K562 (cell line): ENCODE measurements around the gene AGAP3. TPM values are rescaled to one million over a fixed set of nuclear protein-coding genes. Genes with fewer than 3 reads are reported as not detected.

Source experiments
- ATAC-seq: fragments of 200-7000 bp; cut with Tn5 transposase; 3 replicates; pipeline ENCODE4 v1.9.1; 2020; ENCODE audit warnings: moderate library complexity
- BruUV-seq: library from RNA; stranded (reverse); fragments of 400-500 nt; replicated peaks from 2 replicates; lab custom pipeline; 2021; lab: Mats Ljungman, UMichigan
- CTCF ChIA-PET: fragments of 300-600 bp; formaldehyde crosslinking; extraction: SDS; loops from one replicate; lab custom pipeline; 2021; ENCODE audit warnings: low intra/inter-chr PET ratio; lab: Yijun Ruan, JAX
- POLR2A ChIA-PET: fragments of 300-600, 350-650 bp; sonication (Branson Sonifier 250); formaldehyde crosslinking; extraction: SDS; loops from one replicate; lab custom pipeline; 2021; ENCODE audit warnings: antibody characterized with exemption, inconsistent platforms; lab: Yijun Ruan, JAX
- DNase-seq, 4 experiments: peaks; one replicate each; pipeline versions ENCODE4 v3.0.0 to v3.0.0-alpha.2; 2011 to 2018; ENCODE audit warnings: low spot score in 3 of 4, mixed read lengths in 3 of 4; ENCODE audit errors: extremely low read depth in 1 of 4
- FAIRE-seq: peaks from 2 replicates; lab custom pipeline; 2011; peaks lifted over from hg19 to GRCh38; lab: Jason Lieb, UNC
- H2AFZ ChIP-seq: 2 replicates; pipeline ENCODE4 v1.6.0; 2011; ENCODE audit warnings: low read depth, low read length, control low read depth, inconsistent platforms
- H3K27ac ChIP-seq: fragments of 200-600 bp; 3 replicates; pipeline ENCODE4 v1.8.0; 2011; ENCODE audit warnings: low read depth, mild to moderate bottlenecking, control low read depth, inconsistent platforms, low read length, moderate library complexity, mixed read lengths; ENCODE audit errors: extremely low read depth
- H3K27me3 ChIP-seq, 2 experiments: fragments of 300-600 bp in 1 of 2; 2 replicates in 1 of 2; 3 replicates in 1 of 2; pipeline versions ENCODE4 v1.6.0 to v1.8.0; 2011; ENCODE audit warnings: inconsistent platforms in 2 of 2, low read length in 2 of 2, mild to moderate bottlenecking in 1 of 2, mixed read lengths in 1 of 2, moderate library complexity in 1 of 2; ENCODE audit not compliant: control insufficient read depth in 2 of 2, insufficient read depth in 2 of 2
- H3K36me3 ChIP-seq: fragments of 300-600 bp; 3 replicates; pipeline ENCODE4 v1.8.0; 2011; ENCODE audit warnings: mild to moderate bottlenecking, low read length, inconsistent platforms; ENCODE audit not compliant: control insufficient read depth, insufficient read depth
- H3K4me1 ChIP-seq, 2 experiments: fragments of 200-600 bp in 1 of 2; replicated peaks in 1 of 2; 2 replicates in 1 of 2; 3 replicates in 1 of 2; pipeline versions ENCODE4 v1.5.1 to v1.8.0; 2011; ENCODE audit warnings: inconsistent platforms in 2 of 2, low read length in 2 of 2, mild to moderate bottlenecking in 1 of 2, mixed read lengths in 1 of 2, moderate library complexity in 1 of 2; ENCODE audit not compliant: control insufficient read depth in 2 of 2, insufficient read depth in 2 of 2
- H3K4me2 ChIP-seq: 2 replicates; pipeline ENCODE4 v1.6.1; 2011; ENCODE audit warnings: low read length, control low read depth, inconsistent platforms, mixed read lengths; ENCODE audit not compliant: insufficient read depth
- H3K4me3 ChIP-seq: fragments of 200-600 bp; sonication (generic), shearing (Covaris generic); 2 replicates; pipeline ENCODE4 v1.5.1; 2016; ENCODE audit warnings: control low read depth, inconsistent platforms
- H3K79me2 ChIP-seq: fragments of 200-600 bp; 3 replicates; pipeline ENCODE4 v1.8.0; 2011; ENCODE audit warnings: low read length, inconsistent platforms; ENCODE audit not compliant: control insufficient read depth, insufficient read depth
- H3K9ac ChIP-seq, 2 experiments: 2 replicates each; pipeline versions ENCODE4 v1.6.0 to v1.6.1; 2011; ENCODE audit warnings: low read depth in 2 of 2, low read length in 2 of 2, control low read depth in 1 of 2, inconsistent platforms in 1 of 2, mild to moderate bottlenecking in 1 of 2, mixed read lengths in 1 of 2; ENCODE audit not compliant: insufficient read depth in 1 of 2
- H3K9me1 ChIP-seq: one replicate; pipeline ENCODE4 v1.6.0; 2011; ENCODE audit warnings: inconsistent platforms, mild to moderate bottlenecking, low read length, moderate library complexity; ENCODE audit not compliant: control insufficient read depth, insufficient read depth
- H3K9me3 ChIP-seq: replicated peaks from 2 replicates; pipeline ENCODE4 v1.5.1; 2011; ENCODE audit warnings: low read depth, low read length, inconsistent platforms; ENCODE audit not compliant: control insufficient read depth, insufficient read depth
- H4K20me1 ChIP-seq: replicated peaks from 2 replicates; pipeline ENCODE4 v1.6.1; 2011; ENCODE audit warnings: low read length, inconsistent platforms, mixed read lengths; ENCODE audit not compliant: control insufficient read depth, insufficient read depth
- HDAC6 ChIP-seq: IDR thresholded peaks from 2 replicates; pipeline ENCODE4 v1.6.1; 2012; ENCODE audit warnings: low read depth, mild to moderate bottlenecking, control low read depth, inconsistent platforms, low read length, moderate library complexity
- IFI16 ChIP-seq: fragments of 250-450 bp; sonication (Bioruptor Pico); IDR thresholded peaks from 2 replicates; pipeline ENCODE4 v2.1.2; 2022; ENCODE audit warnings: mild to moderate bottlenecking, inconsistent platforms
- IRF2 ChIP-seq: sonication (generic); formaldehyde crosslinking; IDR thresholded peaks from 2 replicates; pipeline ENCODE4 v1.8.1; 2022; ENCODE audit warnings: mild to moderate bottlenecking, missing genetic modification reagents
- MBD2 ChIP-seq: sonication (generic); IDR thresholded peaks from 2 replicates; pipeline ENCODE4 v1.6.1; 2016; ENCODE audit warnings: low read depth, borderline replicate concordance
- ZC3H8 ChIP-seq: fragments of 450-650 bp; IDR thresholded peaks from 2 replicates; pipeline ENCODE4 v1.6.1; 2017
- WGBS: fragments of 100-300 bp; shearing (Covaris generic); methylation state at CpG from one replicate; pipeline ENCODE4 v1.1.6; 2016; ENCODE audit warnings: low coverage, mixed read lengths; ENCODE audit not compliant: insufficient coverage; ENCODE audit errors: missing lambda C conversion rate; 5-methylcytosine and 5-hydroxymethylcytosine counted together
- in situ Hi-C: fragments of 300-500 bp; cut with MboI; formaldehyde crosslinking; loops from 4 replicates; pipeline ENCODE4 v1.15.0; 2018; ENCODE audit warnings: inconsistent platforms, mixed read lengths
- intact Hi-C: fragments of 100-400 bp; cut with micrococcal nuclease; formaldehyde crosslinking; loops from 2 replicates; pipeline ENCODE4 v1.14.2; 2022
- polyA plus RNA-seq, 8 experiments: library from polyadenylated mRNA; depleted of rRNA in 4 of 8; stranded (reverse) in 5 of 8; unstranded in 3 of 8; fragments of >200 nt; fragmentation: Nextera tagmentation in 2 of 8; fragmentation: Illumina TruSeq in 1 of 8; extraction: Ambion mirVana in 2 of 8; extraction: Trizol in 1 of 8; gene quantifications; 2 replicates each; pipeline versions ENCODE4 v1.2.1 to v1.2.3, GENCODE V29; 2011 to 2014; ENCODE audit warnings: inconsistent platforms in 1 of 8, missing spikeins in 1 of 8
- total RNA-seq, 7 experiments: library from RNA; depleted of rRNA in 6 of 7; stranded (reverse); fragments of >200 nt in 6 of 7; fragmentation: Illumina TruSeq in 2 of 7; extraction: Trizol in 2 of 7; gene quantifications; 2 replicates each; pipeline versions ENCODE4 v1.2.1 to v1.2.3, GENCODE V29; 2011 to 2021; ENCODE audit warnings: low replicate concordance in 1 of 7

Gene AGAP3
- total and polyA plus RNA-seq, 9 of the 15 experiments (the other 6 are each of a cell fraction or from before 2014, with no cell fraction given) = 3.4 to 208 (median 62.2) TPM

DNA sequence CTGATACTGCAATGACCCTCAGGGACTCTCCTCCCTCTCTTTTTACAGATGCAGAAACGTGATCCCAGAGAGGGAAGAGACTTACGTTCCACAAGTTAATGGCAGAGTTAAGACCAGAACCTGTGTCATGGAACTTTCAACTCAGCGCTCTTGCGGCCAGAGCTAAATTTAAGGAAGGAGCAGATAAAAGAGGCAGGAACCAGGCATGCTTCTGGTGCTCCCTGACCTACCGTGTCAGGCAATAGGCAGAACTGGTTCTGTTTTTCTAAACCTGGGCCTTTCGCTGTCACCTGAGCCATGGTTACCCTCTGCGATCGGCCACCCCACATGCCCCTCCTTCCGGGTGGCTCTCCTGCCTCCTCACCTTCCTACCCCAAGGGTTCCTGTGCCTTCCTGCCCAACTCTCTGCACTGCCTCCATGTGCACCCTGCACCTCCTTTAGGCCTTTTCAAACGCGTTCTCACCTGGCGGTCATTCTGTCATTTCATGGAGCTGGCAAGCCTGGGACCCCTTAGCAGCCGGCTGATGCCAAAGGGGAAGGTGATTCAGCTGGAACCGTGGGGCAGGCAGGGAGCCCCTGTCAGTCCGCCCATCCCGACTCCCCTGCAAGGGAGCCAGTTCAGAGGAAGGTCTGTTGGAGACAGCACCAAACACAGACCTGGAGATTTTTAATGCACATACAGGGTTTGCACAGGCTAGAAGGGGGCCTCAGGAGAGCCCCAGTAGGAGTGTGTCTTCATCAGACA lies 88.9 kb downstream of the AGAP3 start:
- intact Hi-C loops (loop anchor here (10.0 kb wide), 2 partner anchors 160 to 210 kb away; no protein-coding TSS in a partner anchor), in situ Hi-C loops (no loop called here)
- H3K9ac ChIP-seq = no peak overlapping the region
- ATAC-seq (no peak), FAIRE-seq (no peak), DNase-seq (no peak)
- peaks cover 33 to 58% of the 10 kb centered on the region in 2 experiments for H3K27me3 ChIP-seq
- H3K4me3 ChIP-seq = no peak overlapping the region
- no peak overlapping the region for H3K27ac ChIP-seq
- no peak overlapping the region for H2AFZ ChIP-seq
- TF ChIP-seq ZC3H8 = no peak
- BruUV-seq = no TSS peak
- peaks cover 3% of the 10 kb centered on the region for H3K9me1 ChIP-seq
- H3K79me2 ChIP-seq = no peaks in the 10 kb centered on the region
- H3K4me1 ChIP-seq = peaks cover 0 to 18% of the 10 kb centered on the region in 2 experiments; a peak in 1 of 5 replicates
- no peak overlapping the region for H3K4me2 ChIP-seq
- no peaks in the 10 kb centered on the region for H3K36me3 ChIP-seq
- CTCF ChIA-PET = interaction anchor here (0.7 to 0.9 kb wide), 3 partner anchors 13 to 299 kb away, joined by 3 read pairs; no protein-coding TSS in a partner anchor
- peaks cover 11% of the 10 kb centered on the region; the same call in 1 of the 2 replicates for H4K20me1 ChIP-seq
- POLR2A ChIA-PET = interaction anchor here (0.7 kb wide), 2 partner anchors 18 to 31 kb away, joined by 3 read pairs; no protein-coding TSS in a partner anchor
- H3K9me3 ChIP-seq = no peaks in the 10 kb centered on the region; the same call in 1 of the 2 replicates
- WGBS = 21% methylated on average over 16 of the region's 16 CpGs

DNA sequence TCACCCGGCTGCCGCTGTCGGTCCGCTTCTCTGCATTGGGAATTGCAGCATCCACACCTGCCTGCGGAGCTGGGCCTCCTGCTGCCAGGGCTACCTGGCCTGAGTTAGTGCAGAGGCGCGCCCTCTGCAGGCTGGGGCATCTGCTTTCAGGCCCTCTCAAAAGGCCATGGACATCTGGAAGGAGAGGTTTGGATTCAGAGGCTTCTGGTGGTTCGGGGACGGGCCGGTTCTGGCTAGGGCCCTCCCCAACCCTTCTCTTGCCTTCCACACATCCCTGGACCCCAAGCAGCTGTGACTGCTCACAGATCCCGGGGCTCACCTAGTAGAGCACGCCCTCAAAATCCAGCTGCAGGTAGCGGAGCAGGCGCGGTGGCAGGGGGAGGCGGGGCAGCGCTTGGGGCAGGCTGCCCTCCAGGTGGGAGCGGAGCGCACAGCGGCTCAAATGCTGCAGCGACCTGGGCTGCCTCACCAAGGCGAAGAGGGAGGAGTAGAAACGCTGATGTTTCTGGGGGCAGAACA lies 89.6 kb downstream of the AGAP3 start:
- ChIA-PET CTCF (interaction anchor here (0.9 kb wide), 2 partner anchors 17 to 300 kb away, joined by 3 read pairs; no protein-coding TSS in a partner anchor), POLR2A (interaction anchor here (0.7 kb wide), 2 partner anchors 19 to 31 kb away, joined by 3 read pairs; no protein-coding TSS in a partner anchor)
- Histone ChIP-seq H4K20me1 (peaks cover 16% of the 10 kb centered on the region; the same call in 1 of the 2 replicates), H3K27me3 (peaks cover 39 to 62% of the 10 kb centered on the region in 2 experiments), H3K27ac (no peak overlapping the region), H3K36me3 (no peaks in the 10 kb centered on the region), H3K9me1 (peaks cover 3% of the 10 kb centered on the region), H3K79me2 (no peaks in the 10 kb centered on the region), H3K4me2 (no peak overlapping the region), H3K9ac (no peak overlapping the region), H3K9me3 (no peaks in the 10 kb centered on the region; the same call in 1 of the 2 replicates), H2AFZ (no peak overlapping the region), H3K4me1 (peaks cover 0 to 21% of the 10 kb centered on the region in 2 experiments; a peak in 1 of 5 replicates), H3K4me3 (no peak overlapping the region)
- FAIRE-seq (no peak), ATAC-seq (peak; percentile 20; the same call in 2 of the 3 replicates), DNase-seq (peak in 1 of 4 experiments; percentile 37)
- intact Hi-C loops = loop anchor here (10.0 kb wide), 2 partner anchors 161 to 211 kb away; no protein-coding TSS in a partner anchor
- BruUV-seq = no TSS peak
- in situ Hi-C loops = no loop called here
- WGBS = 12% methylated on average over 23 of the region's 23 CpGs
- TF ChIP-seq HDAC6 (no peak), MBD2 (no peak), IFI16 (no peak), IRF2 (CRISPR knock-in tag) (no peak)
